CD4-positive, alpha-beta T cell treated with Interleukin-15 for 4 hours (primary cell): ENCODE measurements around the gene OSBPL8.
A peak's percentile ranks its signal among the peaks of the same experiment; 100 is the strongest.

ENCODE experiments used
- DNase-seq: peaks from one replicate; pipeline ENCODE4 v3.0.0-alpha.2; 2020; ENCODE audit warnings: low spot score

Gene OSBPL8, protein sequence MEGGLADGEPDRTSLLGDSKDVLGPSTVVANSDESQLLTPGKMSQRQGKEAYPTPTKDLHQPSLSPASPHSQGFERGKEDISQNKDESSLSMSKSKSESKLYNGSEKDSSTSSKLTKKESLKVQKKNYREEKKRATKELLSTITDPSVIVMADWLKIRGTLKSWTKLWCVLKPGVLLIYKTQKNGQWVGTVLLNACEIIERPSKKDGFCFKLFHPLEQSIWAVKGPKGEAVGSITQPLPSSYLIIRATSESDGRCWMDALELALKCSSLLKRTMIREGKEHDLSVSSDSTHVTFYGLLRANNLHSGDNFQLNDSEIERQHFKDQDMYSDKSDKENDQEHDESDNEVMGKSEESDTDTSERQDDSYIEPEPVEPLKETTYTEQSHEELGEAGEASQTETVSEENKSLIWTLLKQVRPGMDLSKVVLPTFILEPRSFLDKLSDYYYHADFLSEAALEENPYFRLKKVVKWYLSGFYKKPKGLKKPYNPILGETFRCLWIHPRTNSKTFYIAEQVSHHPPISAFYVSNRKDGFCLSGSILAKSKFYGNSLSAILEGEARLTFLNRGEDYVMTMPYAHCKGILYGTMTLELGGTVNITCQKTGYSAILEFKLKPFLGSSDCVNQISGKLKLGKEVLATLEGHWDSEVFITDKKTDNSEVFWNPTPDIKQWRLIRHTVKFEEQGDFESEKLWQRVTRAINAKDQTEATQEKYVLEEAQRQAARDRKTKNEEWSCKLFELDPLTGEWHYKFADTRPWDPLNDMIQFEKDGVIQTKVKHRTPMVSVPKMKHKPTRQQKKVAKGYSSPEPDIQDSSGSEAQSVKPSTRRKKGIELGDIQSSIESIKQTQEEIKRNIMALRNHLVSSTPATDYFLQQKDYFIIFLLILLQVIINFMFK

GRCh38 chr12:76559400-76560085 is at the start of gene OSBPL8:
OSBPL8 (minus strand) TSS chr12:76559771; CDS start chr12:76487551, 72,220 bp downstream.
- peak; percentile 94 for DNase-seq

GRCh38 chr12:76608070-76608469 is 48.5 kb upstream of the OSBPL8 start:
- no peak for DNase-seq

DNA sequence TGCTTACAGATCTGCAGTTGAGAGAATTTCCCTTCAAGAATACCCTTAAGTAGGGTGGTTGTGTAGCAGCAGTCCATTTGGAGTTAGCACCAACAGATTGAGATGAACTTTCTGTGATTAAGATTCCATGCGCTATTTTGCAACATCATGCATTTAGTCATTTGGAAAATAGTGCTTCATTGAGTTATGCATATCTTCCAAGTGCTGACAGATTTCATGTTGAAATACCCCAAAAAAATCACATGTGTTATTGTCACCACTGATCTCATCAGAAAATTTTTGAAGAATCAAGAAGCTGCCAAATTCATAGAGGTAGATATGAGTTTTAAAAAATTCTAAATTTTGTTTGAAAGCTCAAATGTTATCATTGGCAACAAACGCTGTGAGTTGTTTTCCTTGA is 35.5 kb upstream of the OSBPL8 start:
- no peak for DNase-seq

DNA sequence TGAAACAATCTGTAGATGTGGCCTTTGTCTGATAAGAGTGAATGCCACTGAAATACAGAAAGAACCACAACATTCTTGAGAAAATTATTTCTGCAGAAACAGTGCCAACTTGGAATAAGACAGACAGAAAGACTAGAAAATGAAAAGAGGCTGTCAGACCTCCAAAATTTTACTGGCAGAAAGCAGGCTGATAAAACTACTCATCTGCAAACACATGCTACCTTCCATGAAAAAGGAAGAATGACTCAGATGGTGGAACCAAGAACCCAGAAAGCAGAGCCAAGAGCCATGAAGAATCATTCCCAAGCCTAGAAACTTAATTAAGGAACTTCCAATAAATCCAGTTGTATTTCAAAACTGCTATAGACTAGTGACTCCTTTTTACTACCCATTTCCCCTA is 31.9 kb upstream of the OSBPL8 start:
- no peak for DNase-seq

DNA sequence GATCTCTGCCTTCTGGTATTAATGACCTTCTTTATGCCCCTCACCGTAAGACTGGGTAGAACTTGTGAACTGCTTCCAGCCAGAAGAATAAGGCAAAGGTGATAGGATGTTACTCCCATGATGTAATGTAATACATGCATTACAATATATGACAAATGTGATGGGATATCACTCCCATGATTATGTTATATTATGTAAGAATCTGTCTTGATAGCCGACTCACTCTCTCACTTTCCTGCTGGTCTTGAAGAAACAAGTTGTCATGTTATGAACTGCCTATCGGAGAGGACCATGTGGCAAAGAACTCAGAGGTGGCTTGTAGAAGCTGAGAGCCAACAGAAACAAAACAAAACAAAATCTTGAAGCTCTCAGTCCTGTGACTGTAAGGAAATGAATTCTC is 30.6 kb upstream of the OSBPL8 start:
- DNase-seq: no peak

DNA sequence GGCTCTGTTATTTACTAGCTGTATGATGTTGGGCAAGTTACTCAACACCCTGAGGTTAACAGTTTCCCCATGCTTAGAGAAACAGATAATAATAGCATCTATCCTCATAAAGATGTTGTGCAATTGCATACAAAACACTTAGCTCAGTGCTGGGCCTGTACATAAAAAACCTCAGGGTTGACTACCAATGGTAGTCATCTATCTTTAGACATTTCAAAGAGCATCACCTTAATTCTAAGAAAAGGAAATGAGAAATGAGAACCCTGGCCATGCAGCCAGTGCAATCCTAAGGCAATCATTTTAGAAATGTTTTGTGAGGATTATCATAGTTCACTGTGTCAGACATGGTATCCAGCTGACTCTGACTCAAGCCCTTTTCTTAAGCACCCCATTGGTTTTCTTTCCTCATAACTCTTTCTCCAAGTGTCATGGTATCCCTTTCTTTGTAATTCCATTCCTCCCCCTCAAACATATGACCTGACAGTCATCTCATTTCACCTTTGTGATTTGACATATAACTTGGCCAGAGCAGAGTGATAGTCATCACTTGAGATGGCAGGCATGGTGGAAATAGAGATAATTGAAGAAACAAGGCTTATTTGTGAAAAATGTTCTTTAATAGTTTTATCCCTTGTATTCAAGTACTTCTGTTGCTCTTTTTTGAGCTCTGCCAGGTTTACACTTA is 29.5 kb upstream of the OSBPL8 start:
- DNase-seq: no peak

DNA sequence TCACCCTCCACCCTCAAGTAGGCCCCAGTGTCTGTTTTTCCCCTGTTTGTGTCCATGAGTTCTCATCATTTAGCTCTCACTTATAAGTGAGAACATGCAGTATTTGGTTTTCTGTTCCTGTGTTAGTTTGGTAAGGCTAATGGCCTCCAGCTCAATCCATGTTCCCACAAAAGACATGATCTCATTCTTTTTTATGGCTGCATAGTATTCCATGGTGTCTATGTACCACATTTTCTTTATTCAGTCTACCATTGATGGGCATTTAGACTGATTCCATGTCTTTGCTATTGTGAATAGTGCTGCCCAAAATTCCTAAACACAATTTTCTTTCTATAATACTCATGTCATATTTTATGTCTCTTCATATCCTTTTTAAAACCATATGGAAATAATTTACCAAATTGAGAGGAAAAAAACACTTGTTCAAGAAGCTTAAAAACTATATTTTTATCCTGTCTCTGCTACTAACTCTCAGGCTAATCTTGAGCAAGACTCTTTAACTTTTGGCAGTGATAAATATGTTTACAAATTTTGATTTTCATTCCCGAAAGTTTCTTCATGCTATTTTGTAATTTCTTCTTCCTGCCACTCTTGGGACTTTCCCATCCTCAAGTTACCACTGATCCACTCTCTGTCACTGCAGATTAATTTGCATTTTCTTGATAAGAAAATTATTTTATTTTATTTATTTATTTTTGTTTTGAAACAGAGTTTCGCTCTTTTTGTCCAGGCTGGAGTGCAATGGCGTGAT is 28.0 kb upstream of the OSBPL8 start:
- DNase-seq: no peak

- peak; percentile 58 for DNase-seq
Measured at GRCh38 chr12:76586764-76587395, 27.3 kb upstream of the OSBPL8 start.

DNA sequence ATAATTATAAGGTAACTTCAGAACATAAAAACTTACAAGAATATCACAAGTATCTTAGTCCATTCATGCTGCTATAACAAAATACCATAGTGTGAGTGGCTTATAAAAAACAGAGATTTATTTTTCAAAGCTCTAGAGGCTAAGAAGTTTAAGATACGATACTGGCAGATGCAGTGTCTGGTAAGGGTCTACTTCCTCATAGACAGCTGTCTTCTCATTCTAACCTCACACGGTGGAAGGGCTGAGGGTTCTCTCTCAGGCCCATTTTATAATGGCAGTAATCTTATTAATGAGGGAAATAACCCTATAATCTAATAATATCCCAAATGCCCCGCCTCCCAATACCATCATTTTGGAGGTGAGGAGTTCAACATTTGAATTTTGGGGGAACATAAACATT is 23.7 kb upstream of the OSBPL8 start:
- DNase-seq: no peak

GRCh38 chr12:76573840-76574373 is 14.3 kb upstream of the OSBPL8 start:
- DNase-seq: no peak

- DNase-seq: no peak
Measured at GRCh38 chr12:76571256-76571655, 11.7 kb upstream of the OSBPL8 start.

DNA sequence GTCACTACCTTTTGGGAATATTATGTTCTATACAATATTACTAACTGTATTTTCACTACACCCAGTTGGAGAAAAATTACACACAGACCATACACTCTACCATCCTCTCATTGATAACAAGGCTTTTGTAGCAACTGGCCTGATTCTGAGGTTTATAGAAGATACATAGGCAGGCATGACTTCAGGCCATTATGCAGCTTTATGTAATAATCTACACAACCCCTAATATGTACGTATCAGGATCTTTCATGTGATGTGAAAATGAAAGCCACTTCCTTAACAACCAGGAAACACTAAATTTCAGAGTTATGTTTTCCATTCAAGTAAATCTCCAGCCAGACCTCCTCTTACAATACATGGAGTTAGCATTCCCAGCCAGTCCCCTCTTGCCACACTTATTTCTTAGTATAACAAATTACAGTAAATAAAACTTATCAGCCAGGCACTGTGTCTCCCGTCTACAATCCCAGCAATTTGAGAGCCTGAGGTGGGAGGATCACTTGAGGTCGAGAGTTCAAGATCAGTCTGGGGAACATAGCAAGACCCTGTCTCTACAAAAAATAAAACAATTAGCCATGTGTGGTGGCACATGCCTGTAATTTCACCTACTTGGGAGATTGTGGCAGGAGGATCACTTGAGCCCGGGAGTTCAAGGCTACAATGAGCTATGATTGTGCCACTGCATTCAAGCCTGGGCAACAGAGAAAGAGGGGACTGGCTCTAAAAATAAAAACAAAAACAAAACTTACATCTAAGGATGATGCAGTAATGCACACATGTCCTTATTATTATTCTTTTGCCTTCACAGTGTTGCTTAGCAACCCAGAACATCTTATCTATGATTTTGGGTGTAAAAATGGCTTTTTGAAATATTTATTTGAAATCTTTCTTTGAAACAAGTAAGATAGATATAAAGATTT is 10.4 kb upstream of the OSBPL8 start:
- no peak for DNase-seq

- DNase-seq: no peak
Measured at GRCh38 chr12:76568888-76569551, 9.4 kb upstream of the OSBPL8 start.

DNA sequence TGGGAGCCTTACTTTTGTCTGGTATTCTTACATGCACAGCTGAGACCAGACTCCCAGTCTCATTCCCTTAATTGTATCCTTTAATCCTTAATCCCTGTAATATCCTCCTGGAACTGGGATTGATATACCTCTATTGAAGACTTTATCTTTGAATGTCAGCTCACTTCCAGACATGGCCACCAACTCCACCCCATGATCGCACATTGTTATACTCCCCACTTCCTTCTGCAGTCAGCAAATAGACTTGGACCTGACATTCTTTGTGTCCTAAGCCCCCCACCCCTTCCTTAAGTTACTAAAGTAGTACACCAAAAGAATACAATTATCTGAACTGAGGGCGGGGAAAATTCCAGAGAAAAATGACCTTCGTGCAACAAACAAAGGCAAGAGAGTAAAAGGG is 8.6 kb upstream of the OSBPL8 start:
- no peak for DNase-seq

- DNase-seq: no peak
Measured at GRCh38 chr12:76563061-76563460, 3.5 kb upstream of the OSBPL8 start.

DNA sequence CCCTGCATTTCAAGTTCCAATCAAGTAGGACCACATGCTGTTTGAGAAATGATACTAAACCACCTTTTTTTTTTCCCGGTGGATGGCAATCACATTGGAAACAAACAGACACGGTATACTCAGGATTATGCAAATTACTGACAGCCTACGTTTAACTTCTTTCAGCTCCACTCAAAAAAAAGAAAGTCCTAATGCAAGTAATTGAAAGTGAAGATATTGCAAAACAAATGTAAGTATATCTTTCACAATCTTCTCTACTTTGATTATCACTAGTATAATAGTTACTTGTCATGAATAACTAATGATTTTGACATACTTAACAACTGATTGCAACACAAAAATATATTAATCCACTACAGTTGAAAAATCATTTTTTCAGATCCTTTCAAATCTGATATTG is 2.6 kb upstream of the OSBPL8 start:
- no peak for DNase-seq

DNA sequence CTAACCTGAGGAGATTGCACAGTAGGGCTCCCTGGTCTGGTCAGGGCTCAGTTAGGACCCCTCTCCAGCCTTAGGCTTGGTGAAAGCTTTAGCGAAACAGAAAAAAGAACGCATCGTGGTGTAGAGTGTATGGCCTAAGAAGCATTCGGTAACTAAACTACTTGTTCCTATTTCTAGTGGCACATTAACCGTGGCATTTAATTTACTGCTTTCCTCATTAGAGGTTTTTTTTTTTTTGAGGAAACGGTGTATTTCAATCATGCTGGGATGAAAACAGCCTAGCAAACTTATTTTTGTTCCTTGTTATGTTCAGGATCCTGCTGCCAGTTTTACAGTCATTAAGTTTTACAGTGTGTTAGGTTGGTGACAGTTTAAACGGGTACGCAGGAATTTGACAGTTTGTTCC is 518 bp upstream of the OSBPL8 start:
- no peak for DNase-seq

GRCh38 chr12:76558684-76559399 is 729 bp downstream of the OSBPL8 start:
- DNase-seq: peak; percentile 78
